Measurements from ENCODE around the gene IGSF5. TPM values are rescaled to one million over a fixed set of nuclear protein-coding genes. Genes with fewer than 3 reads are reported as not detected.

Gene IGSF5
- total and polyA plus RNA-seq, 10 of the 15 experiments (the other 5 are each of a cell fraction or from before 2014, with no cell fraction given), result not detected

DNA sequence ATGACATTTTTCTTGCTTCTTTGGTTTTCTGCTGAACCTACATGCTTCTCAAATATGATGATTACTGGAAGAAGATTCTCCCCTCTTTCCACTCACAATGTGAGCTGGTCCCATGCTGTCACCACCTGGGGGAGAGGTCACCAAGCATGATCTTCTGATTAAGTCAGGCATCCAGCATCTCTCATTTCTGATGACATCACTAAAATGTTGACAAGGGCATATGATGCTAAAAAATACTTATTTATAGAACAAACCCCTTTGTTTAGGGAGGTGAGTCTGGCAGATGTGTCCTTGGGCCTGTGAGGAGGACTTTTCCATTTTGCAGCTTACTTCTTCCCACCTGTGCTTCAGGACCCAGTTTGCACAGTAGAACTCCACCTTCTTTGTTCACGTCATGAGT lies 80.3 kb downstream of the IGSF5 start (continued):
- no peak for TF ChIP-seq PRDM15 (CRISPR knock-in tag; IDR thresholded peaks at IDR 0.05)
- no peak for TF ChIP-seq JUND (IDR thresholded peaks at IDR 0.05; ENCODE audit: low read depth, low read length)
- TF ChIP-seq KLF5 (IDR thresholded peaks at IDR 0.05; ENCODE audit: partially characterized antibody), result no peak

DNA sequence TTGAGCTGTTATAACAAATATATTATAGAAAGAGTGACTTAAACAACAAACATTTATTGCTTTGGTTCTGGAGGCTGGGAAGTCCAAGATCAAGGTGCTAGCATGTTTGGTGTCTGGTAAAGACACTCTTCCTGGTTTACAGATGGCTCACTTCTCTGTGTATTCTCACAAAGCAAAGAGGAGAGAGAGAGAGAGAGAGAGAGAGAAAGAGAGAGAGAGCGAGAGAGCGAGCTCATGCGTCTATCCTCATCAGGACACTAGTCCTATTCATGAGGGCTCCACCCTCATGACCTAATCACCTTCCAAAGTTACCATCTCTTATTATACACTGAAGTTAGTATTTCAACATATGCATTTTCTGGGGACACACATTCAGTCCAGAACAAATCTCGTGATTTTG lies 89.6 kb downstream of the IGSF5 start:
- Histone ChIP-seq H3K9me3 (replicated peaks; ENCODE audit: control insufficient read depth, insufficient read depth, low read length) (no peaks in the 10 kb centered on the region), H3K9ac (ENCODE audit: control insufficient read depth, insufficient read depth, low read length) (no peak overlapping the region), H3K79me2 (ENCODE audit: control insufficient read depth, insufficient read depth, low read length) (no peaks in the 10 kb centered on the region), H4K20me1 (ENCODE audit: control insufficient read depth, insufficient read depth) (no peaks in the 10 kb centered on the region), H3K36me3 (ENCODE audit: control insufficient read depth in 2 of 2, insufficient read depth in 2 of 2, low read length in 1 of 2) (no peaks in the 10 kb centered on the region), H3K4me1 (ENCODE audit: control insufficient read depth, insufficient read depth, low read length) (no peaks in the 10 kb centered on the region), H3K27ac (ENCODE audit: control insufficient read depth, insufficient read depth) (no peak overlapping the region), H3K4me2 (ENCODE audit: control insufficient read depth, insufficient read depth) (no peak overlapping the region), H3K4me3 (no peak overlapping the region), H2AFZ (ENCODE audit: control insufficient read depth, low read depth, low read length) (no peak overlapping the region), H3K27me3 (replicated peaks in 1 of 2; ENCODE audit: control insufficient read depth in 2 of 2, insufficient read depth in 2 of 2, low read length in 1 of 2) (no peaks in the 10 kb centered on the region)
- DNase-seq (ENCODE audit: low read depth, low spot score) (no peak), FAIRE-seq (no peak), ATAC-seq (no peak)
- ChIA-PET RAD21 (ENCODE audit: unreplicated experiment) (no interaction called here), POLR2A (interaction anchor here (0.6 kb wide), 1 partner anchor 1160 kb away, joined by 4 read pairs; no protein-coding TSS in a partner anchor), CTCF (no interaction called here), SMC1A (ENCODE audit: uncharacterized antibody, unreplicated experiment) (no interaction called here)
- WGBS (ENCODE audit: insufficient coverage, insufficient replicate concordance, low lambda C conversion rate, missing lambda C conversion rate), result 7% methylated on average over 3 of the region's 4 CpGs
- intact Hi-C loops (cut with micrococcal nuclease; ENCODE audit: unreplicated experiment) (no loop called here), in situ Hi-C loops (cut with MboI) (no loop called here)
- BruUV-seq (replicated peaks), result no TSS peak
- TF ChIP-seq SUPT20H (IDR thresholded peaks at IDR 0.05; ENCODE audit: borderline replicate concordance, control insufficient read depth, low read depth, low read length) (no peak), MTA2 (IDR thresholded peaks at IDR 0.05; ENCODE audit: low read depth) (no peak), CREB1 (IDR thresholded peaks at IDR 0.05; ENCODE audit: low read depth) (no peak), CHD1 (IDR thresholded peaks at IDR 0.05; ENCODE audit: low read depth, low read length) (no peak), GABPA (IDR thresholded peaks at IDR 0.05; ENCODE audit: low read depth) (no peak), EGR1 (IDR thresholded peaks at IDR 0.05; ENCODE audit: borderline replicate concordance in 1 of 2, low read depth in 2 of 2, low read length in 2 of 2) (no peak), NRF1 (conservative IDR thresholded peaks at IDR 0.05; ENCODE audit: low read depth, low read length) (no peak), CEBPB (IDR thresholded peaks at IDR 0.05; ENCODE audit: borderline replicate concordance in 1 of 2, low read depth in 2 of 2, low read length in 2 of 2) (no peak), RUNX3 (IDR thresholded peaks at IDR 0.05; ENCODE audit: low read length) (no peak)

Data from GM12878 (cell line).